ENCODE measurements around the gene TPD52L1. TPM values are rescaled to one million over a fixed set of nuclear protein-coding genes. Genes with fewer than 3 reads are reported as not detected.

Gene TPD52L1
- total RNA-seq, 4 donors from 2014 or later = 13.4 to 39.6 (median 21.2) TPM

GRCh38 chr6:125173341-125174095, 19.9 kb downstream of the TPD52L1 start:
- no peaks in the 10 kb centered on the region for H3K27me3 ChIP-seq
- H3K4me1 ChIP-seq = no peaks in the 10 kb centered on the region
- H3K27ac ChIP-seq = no peak overlapping the region
- H3K36me3 ChIP-seq = no peaks in the 10 kb centered on the region
- DNase-seq = no peak
- no peak overlapping the region for H3K4me3 ChIP-seq
- H3K9me3 ChIP-seq = no peaks in the 10 kb centered on the region
- TF ChIP-seq, protein P1, sequence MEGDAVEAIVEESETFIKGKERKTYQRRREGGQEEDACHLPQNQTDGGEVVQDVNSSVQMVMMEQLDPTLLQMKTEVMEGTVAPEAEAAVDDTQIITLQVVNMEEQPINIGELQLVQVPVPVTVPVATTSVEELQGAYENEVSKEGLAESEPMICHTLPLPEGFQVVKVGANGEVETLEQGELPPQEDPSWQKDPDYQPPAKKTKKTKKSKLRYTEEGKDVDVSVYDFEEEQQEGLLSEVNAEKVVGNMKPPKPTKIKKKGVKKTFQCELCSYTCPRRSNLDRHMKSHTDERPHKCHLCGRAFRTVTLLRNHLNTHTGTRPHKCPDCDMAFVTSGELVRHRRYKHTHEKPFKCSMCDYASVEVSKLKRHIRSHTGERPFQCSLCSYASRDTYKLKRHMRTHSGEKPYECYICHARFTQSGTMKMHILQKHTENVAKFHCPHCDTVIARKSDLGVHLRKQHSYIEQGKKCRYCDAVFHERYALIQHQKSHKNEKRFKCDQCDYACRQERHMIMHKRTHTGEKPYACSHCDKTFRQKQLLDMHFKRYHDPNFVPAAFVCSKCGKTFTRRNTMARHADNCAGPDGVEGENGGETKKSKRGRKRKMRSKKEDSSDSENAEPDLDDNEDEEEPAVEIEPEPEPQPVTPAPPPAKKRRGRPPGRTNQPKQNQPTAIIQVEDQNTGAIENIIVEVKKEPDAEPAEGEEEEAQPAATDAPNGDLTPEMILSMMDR (IDR thresholded peaks at IDR 0.05) = no peak
- no peak for TF ChIP-seq POLR2A (IDR thresholded peaks at IDR 0.05)

DNA sequence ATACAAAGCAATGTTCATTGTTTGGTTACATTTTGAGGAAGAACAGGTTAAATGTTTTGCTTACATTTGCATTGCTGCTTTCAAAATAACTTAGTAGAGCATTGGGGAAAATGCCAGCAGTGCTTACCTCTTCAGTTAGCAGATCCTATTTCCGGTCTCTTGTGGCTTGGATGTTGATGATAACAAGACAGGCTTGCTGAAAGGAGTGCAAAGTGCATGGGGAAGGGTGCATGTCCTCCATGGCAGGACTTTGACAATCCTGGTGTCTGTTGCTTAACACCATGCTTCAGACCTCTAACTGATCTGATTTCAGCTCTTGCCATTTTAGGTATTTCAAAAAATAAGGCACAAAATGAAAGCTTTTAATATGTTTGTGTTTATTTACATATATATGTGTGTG, 21.1 kb downstream of the TPD52L1 start:
- Histone ChIP-seq H3K36me3 (no peaks in the 10 kb centered on the region), H3K27me3 (no peaks in the 10 kb centered on the region), H3K4me1 (no peaks in the 10 kb centered on the region), H3K4me3 (no peak overlapping the region), H3K27ac (no peak overlapping the region), H3K9me3 (no peaks in the 10 kb centered on the region)
- TF ChIP-seq, protein P1 (IDR thresholded peaks at IDR 0.05) = no peak
- TF ChIP-seq POLR2A (IDR thresholded peaks at IDR 0.05) = no peak
- no peak for DNase-seq

DNA sequence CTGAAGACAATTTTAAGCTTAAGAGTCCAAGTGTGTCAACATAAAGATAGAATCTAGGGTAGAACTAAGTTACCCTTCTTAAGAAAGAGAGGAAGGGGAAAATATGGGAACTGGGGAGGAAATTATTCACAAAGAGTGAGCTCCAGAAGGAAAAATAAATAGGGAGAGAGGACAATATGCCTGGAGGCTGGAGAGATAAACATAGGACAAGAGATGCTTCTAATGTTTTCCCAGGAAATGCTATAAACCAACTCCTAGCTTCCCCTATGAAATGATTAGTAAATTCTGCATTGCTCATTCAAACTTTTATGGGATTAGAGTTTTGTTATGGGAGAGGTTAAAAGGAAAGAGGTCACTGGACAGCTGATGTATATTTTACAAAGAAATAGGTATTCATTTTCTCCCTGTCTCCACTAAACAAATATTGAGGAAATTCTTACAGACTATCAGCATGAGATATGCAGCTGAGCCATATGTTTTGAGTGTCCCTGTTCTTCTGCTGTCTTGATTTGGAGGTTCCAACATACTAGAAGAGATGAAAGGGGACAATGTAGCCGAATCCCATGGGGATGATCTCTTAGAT, 22.0 kb downstream of the TPD52L1 start:
- no peaks in the 10 kb centered on the region for H3K4me1 ChIP-seq
- TF ChIP-seq, protein P1 (IDR thresholded peaks at IDR 0.05) = no peak
- TF ChIP-seq POLR2A (IDR thresholded peaks at IDR 0.05) = no peak
- H3K27me3 ChIP-seq = no peaks in the 10 kb centered on the region
- DNase-seq = no peak
- no peak overlapping the region for H3K27ac ChIP-seq
- H3K36me3 ChIP-seq = no peaks in the 10 kb centered on the region
- H3K4me3 ChIP-seq = no peak overlapping the region
- H3K9me3 ChIP-seq = no peaks in the 10 kb centered on the region

DNA sequence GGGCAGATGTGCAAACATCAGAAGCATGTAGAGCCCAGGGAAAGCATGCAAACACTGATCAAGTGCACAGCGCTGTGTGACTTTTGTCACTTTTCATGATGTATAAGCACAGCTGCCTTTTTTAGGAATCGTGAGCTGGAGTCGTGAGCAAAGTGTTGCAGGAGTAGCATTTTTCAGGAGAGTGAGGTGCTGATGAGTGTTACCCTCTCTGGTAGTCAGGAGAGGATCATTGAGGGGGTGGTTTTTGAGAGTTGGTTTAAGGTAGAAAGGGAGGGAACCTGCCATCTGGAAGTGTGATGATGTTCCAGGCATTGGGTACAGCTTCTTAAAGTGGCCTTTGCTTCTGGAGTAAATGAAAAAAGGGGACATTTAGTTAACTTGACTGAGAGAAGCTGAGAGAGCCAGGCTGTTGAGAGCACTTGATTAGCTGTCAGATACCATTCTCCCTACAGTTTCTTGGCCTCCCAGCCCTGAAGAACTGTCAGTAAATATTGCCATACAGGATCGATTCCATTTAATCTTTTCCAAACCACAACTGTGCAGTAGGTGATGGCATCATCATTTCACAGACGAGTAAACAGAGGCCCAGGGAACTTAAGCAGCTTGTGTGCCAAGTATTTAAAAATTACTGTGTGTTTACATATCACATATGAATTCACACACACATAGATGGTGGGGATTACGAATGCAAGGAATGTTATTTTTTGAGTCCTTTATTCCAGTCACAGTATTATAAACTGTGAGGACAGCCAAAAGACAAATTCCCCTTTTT, 28.9 kb downstream of the TPD52L1 start:
- H3K27ac ChIP-seq = no peak overlapping the region
- DNase-seq = no peak
- TF ChIP-seq, protein P1 (IDR thresholded peaks at IDR 0.05) = no peak
- no peak for TF ChIP-seq POLR2A (IDR thresholded peaks at IDR 0.05)
- H3K36me3 ChIP-seq = no peaks in the 10 kb centered on the region
- H3K4me3 ChIP-seq = no peak overlapping the region
- no peaks in the 10 kb centered on the region for H3K9me3 ChIP-seq
- H3K4me1 ChIP-seq = no peaks in the 10 kb centered on the region
- H3K27me3 ChIP-seq = no peaks in the 10 kb centered on the region

- H3K4me1 ChIP-seq = no peaks in the 10 kb centered on the region
- no peak overlapping the region for H3K4me3 ChIP-seq
Observed at GRCh38 chr6:125183391-125183790, 29.8 kb downstream of the TPD52L1 start.

More at GRCh38 chr6:125183391-125183790, 29.8 kb downstream of the TPD52L1 start:
- DNase-seq = no peak
- no peak for TF ChIP-seq POLR2A (IDR thresholded peaks at IDR 0.05)
- TF ChIP-seq, protein P1 (IDR thresholded peaks at IDR 0.05) = no peak
- no peak overlapping the region for H3K27ac ChIP-seq
- no peaks in the 10 kb centered on the region for H3K36me3 ChIP-seq
- no peaks in the 10 kb centered on the region for H3K27me3 ChIP-seq
- H3K9me3 ChIP-seq = no peaks in the 10 kb centered on the region
